Activated T-cell treated with anti-CD3 and anti-CD28 coated beads, Interleukin-2, amount 50 U/mL, for 24 hours (primary cell): ENCODE measurements around the gene CNTN6.

Source experiments
- DNase-seq: peaks from one replicate; pipeline ENCODE4 v3.0.0-alpha.2; 2020
- H3K27ac Mint-ChIP-seq: 2 replicates; pipeline ENCODE4 v1.8.0; 2020; ENCODE audit warnings: mild to moderate bottlenecking, mixed read lengths
- H3K27me3 Mint-ChIP-seq: 2 replicates; pipeline ENCODE4 v1.8.0; 2020; ENCODE audit warnings: mixed read lengths
- H3K36me3 Mint-ChIP-seq: 2 replicates; pipeline ENCODE4 v1.8.0; 2020; ENCODE audit warnings: low read depth, mixed read lengths
- H3K4me1 Mint-ChIP-seq: 2 replicates; pipeline ENCODE4 v1.8.0; 2020; ENCODE audit warnings: low read depth, mixed read lengths
- H3K4me3 Mint-ChIP-seq: 2 replicates; pipeline ENCODE4 v1.8.0; 2020; ENCODE audit warnings: mild to moderate bottlenecking, moderate library complexity, mixed read lengths
- H3K9me3 Mint-ChIP-seq: 2 replicates; pipeline ENCODE4 v1.8.0; 2020; ENCODE audit warnings: mixed read lengths

CNTN6 gene

GRCh38 chr3:1287815-1288214, 195.0 kb downstream of the CNTN6 start:
- Mint-ChIP-seq H3K4me1 (no peaks in the 10 kb centered on the region), H3K27me3 (no peaks in the 10 kb centered on the region), H3K27ac (no peak overlapping the region), H3K9me3 (peaks cover 10% of the 10 kb centered on the region), H3K4me3 (no peak overlapping the region), H3K36me3 (no peaks in the 10 kb centered on the region)
- DNase-seq = no peak

DNA sequence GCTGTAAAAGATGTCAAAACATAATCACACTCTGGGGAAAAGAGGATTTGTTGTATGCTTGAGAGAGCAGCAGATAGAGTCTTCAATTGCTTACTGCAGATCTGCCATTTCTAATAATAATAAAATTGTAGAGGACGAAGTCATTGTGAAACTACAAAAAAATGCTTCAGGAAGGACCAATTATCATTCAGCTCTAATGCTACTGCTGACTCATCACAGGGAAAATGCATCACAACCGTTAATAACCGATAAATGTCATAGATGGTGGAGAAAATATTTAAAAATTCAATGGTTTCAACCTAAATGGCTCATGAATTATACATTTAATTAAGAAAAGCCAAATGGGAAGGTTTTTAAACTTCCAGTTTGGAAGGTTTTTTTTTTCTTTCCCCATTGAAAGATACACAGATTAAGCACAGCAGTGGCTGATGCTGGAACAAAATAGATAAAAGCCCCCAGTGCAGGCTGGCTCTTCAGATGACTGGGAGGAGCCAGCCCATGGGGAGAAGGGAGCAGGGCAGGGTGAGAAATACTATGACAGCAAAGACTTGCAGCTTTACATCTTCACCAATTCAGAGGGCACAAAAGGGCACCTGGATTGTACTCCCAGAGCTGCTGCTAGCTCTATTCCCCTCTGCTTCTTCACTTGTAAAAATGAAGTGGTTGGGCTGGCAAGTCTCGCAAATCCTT, 196.1 kb downstream of the CNTN6 start:
- Mint-ChIP-seq H3K36me3 (no peaks in the 10 kb centered on the region), H3K27ac (no peak overlapping the region), H3K27me3 (no peaks in the 10 kb centered on the region), H3K9me3 (peaks cover 9% of the 10 kb centered on the region), H3K4me1 (no peaks in the 10 kb centered on the region), H3K4me3 (no peak overlapping the region)
- no peak for DNase-seq

DNA sequence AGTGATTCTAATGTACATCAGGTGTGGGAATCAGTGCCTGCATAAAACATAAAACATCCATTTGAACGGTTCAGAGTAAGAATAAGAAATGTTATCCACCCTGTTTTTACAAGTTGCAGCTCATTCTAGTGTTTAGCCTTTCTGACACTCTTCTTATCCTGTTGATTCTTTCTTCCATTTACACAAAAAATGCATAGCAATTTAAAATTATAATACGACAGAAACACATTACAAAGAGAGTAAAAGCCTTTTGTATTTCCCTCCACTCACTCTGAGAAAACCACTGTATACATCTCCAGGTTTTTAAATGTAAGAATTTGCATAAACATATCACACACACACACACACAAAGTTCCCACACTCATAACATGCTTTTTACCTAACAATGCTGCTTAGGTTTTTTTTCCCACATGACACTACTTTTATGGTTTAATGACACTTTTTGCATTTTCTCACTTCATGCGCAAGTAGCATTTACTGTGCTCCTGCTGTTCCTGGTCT, 199.8 kb downstream of the CNTN6 start:
- Mint-ChIP-seq H3K9me3 (peaks cover 5% of the 10 kb centered on the region), H3K4me3 (no peak overlapping the region), H3K36me3 (no peaks in the 10 kb centered on the region), H3K4me1 (no peaks in the 10 kb centered on the region), H3K27ac (no peak overlapping the region), H3K27me3 (no peaks in the 10 kb centered on the region)
- DNase-seq = no peak

DNA sequence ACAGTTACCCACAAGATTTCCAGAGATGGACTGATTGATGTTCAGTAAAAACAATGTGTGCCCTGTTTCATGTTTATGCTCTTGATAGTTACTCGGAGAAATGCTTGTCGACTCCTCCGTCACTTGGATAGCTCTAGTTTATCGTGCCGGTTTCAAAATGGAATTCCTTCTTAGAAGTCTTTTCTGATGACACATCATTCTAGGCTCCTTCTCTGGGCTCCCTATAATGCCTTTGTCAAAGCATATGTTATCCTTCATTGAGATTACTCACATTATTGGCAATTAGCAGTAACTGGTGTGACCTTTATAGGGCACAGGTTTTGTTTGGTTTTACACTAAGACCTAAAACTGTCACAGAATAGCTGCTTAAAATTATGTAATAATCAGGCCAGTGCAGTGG, 201.8 kb downstream of the CNTN6 start:
- Mint-ChIP-seq H3K27ac (no peak overlapping the region), H3K36me3 (no peaks in the 10 kb centered on the region), H3K4me3 (no peak overlapping the region), H3K27me3 (no peaks in the 10 kb centered on the region), H3K4me1 (no peaks in the 10 kb centered on the region), H3K9me3 (no peaks in the 10 kb centered on the region)
- DNase-seq = no peak

DNA sequence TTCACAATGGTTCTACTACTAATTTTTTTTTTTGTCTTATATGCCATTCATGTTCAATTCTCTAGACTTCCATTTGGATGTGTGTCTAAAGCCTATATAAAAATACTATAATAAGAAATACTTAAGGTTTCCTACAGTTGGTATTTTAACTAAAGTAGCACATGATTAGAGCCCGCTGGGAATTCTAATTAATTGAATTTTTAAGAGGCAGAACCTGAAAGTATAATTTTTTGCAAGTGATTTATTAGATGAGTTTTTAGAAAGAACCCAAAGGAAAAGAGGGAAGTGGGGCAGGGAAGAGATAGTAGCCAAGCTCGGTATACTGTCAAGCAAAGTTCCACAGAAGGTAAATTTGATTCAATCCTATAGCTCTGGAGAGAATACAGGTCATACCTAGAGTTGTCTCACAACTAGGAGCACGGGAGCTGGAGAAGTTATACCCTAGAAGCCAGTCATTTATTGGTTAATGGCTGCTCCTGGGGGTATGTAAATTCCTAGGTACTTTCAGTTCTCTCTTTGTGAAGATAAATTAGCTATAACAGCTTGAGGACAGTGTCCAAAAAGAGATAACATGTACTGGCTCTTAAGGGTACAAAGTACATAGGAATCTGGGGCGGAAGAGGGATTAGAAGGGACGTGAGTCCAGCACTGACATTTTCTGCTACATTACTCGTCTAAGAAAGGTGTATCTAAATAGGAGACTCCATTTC, 225.6 kb downstream of the CNTN6 start:
- DNase-seq = no peak

GRCh38 chr3:1326546-1326945, 233.7 kb downstream of the CNTN6 start:
- DNase-seq = no peak
- Mint-ChIP-seq H3K9me3 (peaks cover 15% of the 10 kb centered on the region), H3K4me1 (no peaks in the 10 kb centered on the region), H3K27me3 (no peaks in the 10 kb centered on the region), H3K27ac (no peak overlapping the region), H3K36me3 (no peaks in the 10 kb centered on the region), H3K4me3 (no peak overlapping the region)

More for the DNA sequence above, 225.6 kb downstream of the CNTN6 start:
- peaks cover 5% of the 10 kb centered on the region for H3K9me3 Mint-ChIP-seq
- no peaks in the 10 kb centered on the region for H3K27me3 Mint-ChIP-seq
- H3K4me1 Mint-ChIP-seq = no peaks in the 10 kb centered on the region
- H3K36me3 Mint-ChIP-seq = no peaks in the 10 kb centered on the region
- H3K4me3 Mint-ChIP-seq = no peak overlapping the region
- no peak overlapping the region for H3K27ac Mint-ChIP-seq

- no peaks in the 10 kb centered on the region for H3K4me1 Mint-ChIP-seq
- no peak overlapping the region for H3K27ac Mint-ChIP-seq
- H3K36me3 Mint-ChIP-seq = no peaks in the 10 kb centered on the region
- H3K27me3 Mint-ChIP-seq = no peaks in the 10 kb centered on the region
- peaks cover 15% of the 10 kb centered on the region for H3K9me3 Mint-ChIP-seq
- no peak for DNase-seq
- H3K4me3 Mint-ChIP-seq = no peak overlapping the region
These were observed 237.3 kb downstream of the CNTN6 start for GRCh38 chr3:1330107-1330506.

- Mint-ChIP-seq H3K9me3 (peaks cover 3% of the 10 kb centered on the region), H3K4me1 (no peaks in the 10 kb centered on the region), H3K4me3 (no peak overlapping the region), H3K27ac (no peak overlapping the region), H3K27me3 (no peaks in the 10 kb centered on the region), H3K36me3 (no peaks in the 10 kb centered on the region)
- no peak for DNase-seq
These were observed 253.6 kb downstream of the CNTN6 start for GRCh38 chr3:1346386-1346785.

- H3K27ac Mint-ChIP-seq = no peak overlapping the region
- no peaks in the 10 kb centered on the region for H3K4me1 Mint-ChIP-seq
- no peak for DNase-seq
- H3K4me3 Mint-ChIP-seq = no peak overlapping the region
- H3K36me3 Mint-ChIP-seq = no peaks in the 10 kb centered on the region
- no peaks in the 10 kb centered on the region for H3K27me3 Mint-ChIP-seq
- no peaks in the 10 kb centered on the region for H3K9me3 Mint-ChIP-seq
These were observed 255.7 kb downstream of the CNTN6 start for GRCh38 chr3:1348547-1348946.

DNA sequence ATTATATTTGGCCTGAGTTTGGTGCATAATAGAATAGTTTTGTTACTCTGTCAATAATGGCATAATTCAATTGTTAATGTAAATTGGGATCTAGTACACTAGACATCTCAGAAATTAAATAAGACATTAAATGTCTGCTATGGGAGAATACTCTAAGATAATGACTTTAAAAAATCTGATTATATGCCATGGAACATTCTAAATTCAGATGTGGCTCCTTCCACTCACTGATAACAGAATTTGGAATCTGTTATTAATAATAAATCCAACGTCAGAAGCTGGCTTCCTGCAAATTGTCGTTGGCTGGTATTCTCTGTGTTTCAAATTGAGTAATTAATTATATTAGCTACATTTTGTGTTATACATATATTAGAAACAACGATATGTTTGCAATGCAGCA, 258.1 kb downstream of the CNTN6 start:
- no peak overlapping the region for H3K4me3 Mint-ChIP-seq
- DNase-seq = no peak
- no peaks in the 10 kb centered on the region for H3K36me3 Mint-ChIP-seq
- no peak overlapping the region for H3K27ac Mint-ChIP-seq
- no peaks in the 10 kb centered on the region for H3K27me3 Mint-ChIP-seq
- no peaks in the 10 kb centered on the region for H3K4me1 Mint-ChIP-seq
- H3K9me3 Mint-ChIP-seq = no peaks in the 10 kb centered on the region

DNA sequence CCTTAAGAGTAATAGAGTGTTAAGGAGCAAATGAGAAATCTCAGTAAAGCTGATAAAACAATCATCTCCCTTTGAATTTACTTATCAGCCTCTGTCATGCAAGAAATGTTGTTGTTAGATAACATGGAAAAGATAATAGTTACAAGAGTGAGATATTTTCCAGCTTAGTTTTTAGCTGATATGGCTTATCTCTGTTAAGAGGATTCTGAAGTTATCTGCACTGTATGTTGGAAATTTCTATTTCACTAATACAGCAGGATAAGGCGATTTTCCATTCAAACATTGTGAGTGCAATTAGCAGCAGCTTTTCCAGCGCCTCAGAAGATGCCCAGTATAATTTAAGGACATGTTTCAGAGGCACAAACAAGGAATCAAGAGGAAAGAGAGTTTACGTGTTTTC, 262.9 kb downstream of the CNTN6 start:
- Mint-ChIP-seq H3K4me1 (no peaks in the 10 kb centered on the region), H3K27ac (no peak overlapping the region), H3K27me3 (no peaks in the 10 kb centered on the region), H3K36me3 (no peaks in the 10 kb centered on the region), H3K9me3 (no peaks in the 10 kb centered on the region), H3K4me3 (no peak overlapping the region)
- no peak for DNase-seq

GRCh38 chr3:1356101-1356500, 263.3 kb downstream of the CNTN6 start:
- Mint-ChIP-seq H3K36me3 (no peaks in the 10 kb centered on the region), H3K27ac (no peak overlapping the region), H3K4me1 (no peaks in the 10 kb centered on the region), H3K4me3 (no peak overlapping the region), H3K9me3 (no peaks in the 10 kb centered on the region), H3K27me3 (no peaks in the 10 kb centered on the region)
- DNase-seq = no peak

DNA sequence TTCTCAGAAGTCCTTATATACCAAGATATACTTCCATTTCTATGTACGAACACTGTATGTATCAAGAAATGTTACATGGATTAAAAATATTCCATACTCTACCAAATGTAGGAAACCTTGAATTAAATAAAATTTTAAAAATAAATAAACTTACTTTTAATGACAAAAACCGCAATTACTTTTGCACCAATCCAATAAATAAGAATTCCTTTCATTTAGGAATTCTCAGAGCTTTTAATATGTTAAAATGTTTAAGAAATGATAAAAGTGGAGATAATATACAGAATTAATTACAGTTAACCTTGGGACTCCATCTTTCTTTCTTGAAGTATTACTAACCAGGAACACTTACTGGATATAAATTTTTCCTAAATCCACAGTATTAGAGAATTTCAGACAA, 272.7 kb downstream of the CNTN6 start:
- Mint-ChIP-seq H3K27me3 (no peaks in the 10 kb centered on the region), H3K36me3 (no peaks in the 10 kb centered on the region), H3K4me1 (no peaks in the 10 kb centered on the region), H3K9me3 (peaks cover 6% of the 10 kb centered on the region), H3K4me3 (no peak overlapping the region), H3K27ac (no peak overlapping the region)
- no peak for DNase-seq

- no peak for DNase-seq
- Mint-ChIP-seq H3K27ac (no peak overlapping the region), H3K4me3 (no peak overlapping the region), H3K27me3 (no peaks in the 10 kb centered on the region), H3K4me1 (no peaks in the 10 kb centered on the region), H3K9me3 (peaks cover 6% of the 10 kb centered on the region), H3K36me3 (no peaks in the 10 kb centered on the region)
These were observed 281.6 kb downstream of the CNTN6 start for GRCh38 chr3:1374471-1374870.

GRCh38 chr3:1375145-1375544, 282.3 kb downstream of the CNTN6 start:
- Mint-ChIP-seq H3K9me3 (peaks cover 9% of the 10 kb centered on the region), H3K36me3 (no peaks in the 10 kb centered on the region), H3K4me1 (no peaks in the 10 kb centered on the region), H3K27ac (no peak overlapping the region), H3K4me3 (no peak overlapping the region), H3K27me3 (no peaks in the 10 kb centered on the region)
- DNase-seq = no peak
